ENCODE measurements around the gene MANEAL.

GRCh38 chr1:37831109-37831508 lies 37.5 kb downstream of the MANEAL start:
- TF ChIP-seq CTCF (IDR thresholded peaks at IDR 0.05): no peak
- TF ChIP-seq POLR2AphosphoS5 (IDR thresholded peaks at IDR 0.05): no peak
